A673 (cell line): Measurements from ENCODE around the gene DNAJC27. TPM values are rescaled to one million over a fixed set of nuclear protein-coding genes. Genes with fewer than 3 reads are reported as not detected.
"Not testable (repeated sequence)": the region's sequence is repeated elsewhere in the genome, so short reads cannot be mapped to it uniquely, and the experiment has no call there.

Experiments used
- BruUV-seq: library from RNA; stranded (reverse); fragments of 400-500 nt; replicated peaks from 2 replicates; lab custom pipeline; 2021; lab: Mats Ljungman, UMichigan
- CTCF ChIA-PET: fragments of 300-600 bp; sonication (Branson Sonifier 250); formaldehyde crosslinking; loops from one replicate; lab custom pipeline; 2022; ENCODE audit warnings: antibody characterized with exemption; lab: Charles Lee
- POLR2A ChIA-PET: fragments of 300-600 bp; sonication (Branson Sonifier 250); formaldehyde crosslinking; loops from one replicate; lab custom pipeline; 2022; ENCODE audit warnings: antibody characterized with exemption; ENCODE audit not compliant: low non-redundant PET; lab: Charles Lee
- DNase-seq: peaks from one replicate; pipeline ENCODE4 v3.0.0-alpha.2; 2015; ENCODE audit warnings: low spot score
- H3K27ac ChIP-seq: fragments of 200-600 bp; sonication (generic); 2 replicates; pipeline ENCODE4 v1.5.1; 2016; ENCODE audit warnings: mixed run types, low read depth, mild to moderate bottlenecking, mixed read lengths, antibody characterized with exemption, low read length; ENCODE audit not compliant: poor library complexity, severe bottlenecking
- H3K27me3 ChIP-seq: fragments of 200-600 bp; sonication (generic); replicated peaks from 2 replicates; pipeline ENCODE4 v1.6.1; 2017; ENCODE audit warnings: mixed run types, low read depth, mild to moderate bottlenecking, mixed read lengths, antibody characterized with exemption, low read length; ENCODE audit not compliant: insufficient read depth, poor library complexity
- H3K36me3 ChIP-seq: fragments of 200-600 bp; sonication (generic); 2 replicates; pipeline ENCODE4 v1.6.1; 2016; ENCODE audit warnings: mixed run types, mild to moderate bottlenecking, mixed read lengths, antibody characterized with exemption, low read length; ENCODE audit not compliant: insufficient read depth, poor library complexity, severe bottlenecking
- H3K4me1 ChIP-seq: fragments of 200-600 bp; sonication (generic); 2 replicates; pipeline ENCODE4 v1.6.1; 2017; ENCODE audit warnings: mixed run types, mild to moderate bottlenecking, mixed read lengths, antibody characterized with exemption, low read length; ENCODE audit not compliant: insufficient read depth, poor library complexity, severe bottlenecking
- H3K4me3 ChIP-seq: fragments of 200-600 bp; sonication (generic); 2 replicates; pipeline ENCODE4 v1.5.1; 2016; ENCODE audit warnings: low read depth, mixed run types, mild to moderate bottlenecking, mixed read lengths, low read length; ENCODE audit not compliant: poor library complexity, severe bottlenecking
- H3K9me3 ChIP-seq: fragments of 200-600 bp; sonication (generic); 2 replicates; pipeline ENCODE4 v1.6.1; 2016; ENCODE audit warnings: mixed run types, low read depth, mild to moderate bottlenecking, mixed read lengths, antibody characterized with exemption, low read length; ENCODE audit not compliant: poor library complexity, severe bottlenecking
- CTCF ChIP-seq: fragments of 300-800, 200-600 bp; sonication (generic); conservative IDR thresholded peaks from 2 replicates; pipeline ENCODE4 v1.5.1; 2017; ENCODE audit warnings: low read depth, mild to moderate bottlenecking, antibody characterized with exemption, low read length, moderate library complexity, mixed read lengths
- EZH2 ChIP-seq: fragments of 200-600 bp; sonication (generic); IDR thresholded peaks from 2 replicates; pipeline ENCODE4 v1.6.1; 2017; ENCODE audit warnings: borderline replicate concordance, low read depth, mild to moderate bottlenecking, mixed read lengths, antibody characterized with exemption, low read length; ENCODE audit not compliant: poor library complexity, severe bottlenecking
- intact Hi-C: fragments of 100-400 bp; cut with micrococcal nuclease; formaldehyde crosslinking; loops from one replicate; pipeline ENCODE4 v1.10.0; 2022; ENCODE audit not compliant: unreplicated experiment
- total RNA-seq: library from RNA; stranded (reverse); gene quantifications from 2 replicates; pipeline ENCODE4 v1.2.3, GENCODE V29; 2021

Gene DNAJC27
- total RNA-seq, 1 experiment from 2014 or later: 4.4 TPM

- Histone ChIP-seq H3K27ac (no peak overlapping the region), H3K4me1 (no peaks in the 10 kb centered on the region), H3K4me3 (no peak overlapping the region), H3K9me3 (no peaks in the 10 kb centered on the region), H3K27me3 (no peaks in the 10 kb centered on the region), H3K36me3 (no peaks in the 10 kb centered on the region)
- ChIA-PET CTCF (interaction anchor here (0.5 kb wide), 1 partner anchor 10 kb away, joined by 5 read pairs; no protein-coding TSS in a partner anchor), POLR2A (interaction anchor here (0.7 kb wide), 1 partner anchor 354 kb away, joined by 3 read pairs; no protein-coding TSS in a partner anchor)
- TF ChIP-seq CTCF (no peak), EZH2 (no peak)
- DNase-seq: no peak
- no TSS peak for BruUV-seq
- intact Hi-C loops: no loop called here
These were observed 29.0 kb upstream of the DNAJC27 start for GRCh38 chr2:25000503-25001324.

GRCh38 chr2:25000036-25000435, 28.3 kb upstream of the DNAJC27 start:
- no peaks in the 10 kb centered on the region for H3K36me3 ChIP-seq
- ChIA-PET POLR2A (no interaction called here), CTCF (interaction anchor here (0.5 kb wide), 1 partner anchor 11 kb away, joined by 5 read pairs; no protein-coding TSS in a partner anchor)
- H3K9me3 ChIP-seq: no peaks in the 10 kb centered on the region
- TF ChIP-seq CTCF (no peak), EZH2 (no peak)
- H3K4me3 ChIP-seq: no peak overlapping the region
- no TSS peak for BruUV-seq
- no peak overlapping the region for H3K27ac ChIP-seq
- H3K4me1 ChIP-seq: no peaks in the 10 kb centered on the region
- no peak for DNase-seq
- no peaks in the 10 kb centered on the region for H3K27me3 ChIP-seq
- intact Hi-C loops: no loop called here

GRCh38 chr2:24999097-24999496, 27.3 kb upstream of the DNAJC27 start:
- intact Hi-C loops, H3K27ac ChIP-seq, POLR2A ChIA-PET, H3K4me1 ChIP-seq, H3K36me3 ChIP-seq, H3K4me3 ChIP-seq, BruUV-seq, H3K9me3 ChIP-seq, H3K27me3 ChIP-seq, CTCF ChIA-PET, DNase-seq: not testable (repeated sequence)
